HG02840 (cell line): ENCODE measurements around the gene KLHL7.
A peak's percentile ranks its signal among the peaks of the same experiment; 100 is the strongest.
"Not testable (repeated sequence)": the region's sequence is repeated elsewhere in the genome, so short reads cannot be mapped to it uniquely, and the experiment has no call there.

Source experiments
- ATAC-seq: cut with Tn5 transposase; IDR thresholded peaks from one replicate; pipeline ENCODE4 v1.9.1; 2021; ENCODE audit warnings: mild to moderate bottlenecking, moderate library complexity, moderate number of reproducible peaks; ENCODE audit not compliant: unreplicated experiment, low FRiP score

Gene KLHL7

DNA sequence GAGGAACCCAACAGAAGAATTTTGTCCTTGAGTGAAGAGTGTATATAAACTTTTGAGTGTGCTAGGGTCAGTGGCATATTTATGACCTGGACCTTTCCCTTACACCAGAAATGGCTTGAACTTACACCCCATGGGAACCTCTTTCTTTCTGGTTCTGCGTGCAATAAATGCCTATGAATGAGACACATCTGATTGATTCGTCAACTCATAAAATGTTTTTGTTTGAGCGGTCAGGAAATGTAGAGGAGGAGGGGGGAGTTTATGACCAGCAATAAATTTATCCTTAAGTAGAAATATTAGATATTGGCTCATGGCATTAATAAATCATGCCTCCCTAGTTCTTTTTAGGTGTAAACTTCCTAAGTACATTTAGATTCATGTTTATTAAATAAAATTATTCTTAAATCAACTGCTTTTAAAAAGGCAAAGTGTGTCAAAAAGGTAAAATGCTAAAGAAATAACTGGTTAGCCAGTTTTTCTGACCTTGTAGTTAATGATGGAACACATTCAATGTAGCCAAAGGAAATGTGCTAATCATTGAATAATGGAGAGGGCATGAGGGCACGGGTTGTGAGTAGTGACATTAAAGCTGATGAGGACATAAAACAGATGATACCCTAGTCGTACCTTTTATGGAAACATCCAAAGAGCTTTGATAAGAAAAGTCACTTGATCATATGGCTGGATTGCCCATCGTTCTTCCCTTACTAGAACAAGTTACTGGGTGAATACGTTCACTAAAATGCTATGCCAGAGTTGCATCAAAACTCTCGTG is 62.7 kb downstream of the KLHL7 start:
- no peak for ATAC-seq

DNA sequence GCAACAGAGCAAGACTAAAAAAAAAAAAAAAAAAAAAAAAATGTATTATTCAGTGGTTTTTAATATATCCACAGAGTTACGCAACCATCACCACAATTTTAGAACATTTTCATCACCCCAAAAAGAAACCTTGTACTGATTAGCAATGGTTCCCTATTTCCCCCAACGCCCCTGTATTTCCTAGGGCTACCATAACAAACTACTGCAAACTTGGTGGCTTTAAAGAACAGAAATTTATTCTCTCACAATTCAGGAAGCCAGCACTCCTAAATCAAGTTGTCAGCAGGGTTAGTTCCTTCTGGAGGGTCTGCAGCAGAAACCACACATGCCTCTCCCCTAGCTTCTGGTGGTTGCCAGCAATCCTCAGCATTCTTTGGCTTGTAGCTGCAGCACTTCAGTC is 70.4 kb downstream of the KLHL7 start:
- no peak for ATAC-seq

DNA sequence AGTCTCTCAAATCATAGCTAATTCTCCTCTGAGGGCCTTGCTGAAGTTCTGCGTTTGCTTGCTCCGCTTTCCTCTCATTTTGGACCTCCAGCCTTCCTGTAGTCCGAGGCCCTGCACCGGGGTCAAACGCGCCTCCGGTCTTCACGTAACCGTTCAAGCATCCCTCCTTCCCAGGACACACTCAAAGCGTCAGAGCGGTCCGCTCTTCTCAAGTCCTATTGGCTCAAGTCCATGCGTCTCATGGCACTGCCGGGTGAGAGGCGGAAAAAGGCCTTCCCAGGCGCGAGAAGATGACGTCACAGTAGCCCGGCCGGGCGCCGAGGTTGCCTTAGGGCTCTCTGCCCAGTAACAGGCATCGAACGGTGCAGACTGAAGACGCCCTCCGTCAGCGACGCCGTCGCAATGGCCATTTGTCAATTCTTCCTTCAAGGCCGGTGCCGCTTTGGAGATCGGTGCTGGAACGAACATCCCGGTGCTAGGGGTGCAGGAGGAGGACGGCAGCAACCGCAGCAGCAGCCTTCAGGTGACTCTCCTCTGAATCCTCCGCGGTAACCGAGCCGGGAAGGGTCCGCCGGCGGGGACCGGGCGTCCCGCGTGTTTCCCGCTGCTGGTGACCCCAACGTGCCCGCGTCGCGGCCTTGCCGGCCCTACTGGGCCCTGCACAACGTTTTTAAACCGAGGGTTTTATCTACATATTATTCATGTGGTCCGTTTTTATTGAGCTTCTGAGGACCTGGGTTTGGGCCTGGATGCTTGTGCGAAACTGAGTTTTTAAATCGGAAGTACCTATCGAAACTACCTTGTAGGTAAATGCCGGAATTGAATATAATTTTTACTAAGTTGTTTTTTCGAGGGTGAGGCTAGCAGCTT is 76.3 kb downstream of the KLHL7 start, which contains the start of gene NUP42:
TSS of gene NUP42 (plus strand) at position 365 of the 870 bp plus-strand sequence. CDS start at position 403, 38 bp downstream.
- peak; percentile 97 for ATAC-seq

DNA sequence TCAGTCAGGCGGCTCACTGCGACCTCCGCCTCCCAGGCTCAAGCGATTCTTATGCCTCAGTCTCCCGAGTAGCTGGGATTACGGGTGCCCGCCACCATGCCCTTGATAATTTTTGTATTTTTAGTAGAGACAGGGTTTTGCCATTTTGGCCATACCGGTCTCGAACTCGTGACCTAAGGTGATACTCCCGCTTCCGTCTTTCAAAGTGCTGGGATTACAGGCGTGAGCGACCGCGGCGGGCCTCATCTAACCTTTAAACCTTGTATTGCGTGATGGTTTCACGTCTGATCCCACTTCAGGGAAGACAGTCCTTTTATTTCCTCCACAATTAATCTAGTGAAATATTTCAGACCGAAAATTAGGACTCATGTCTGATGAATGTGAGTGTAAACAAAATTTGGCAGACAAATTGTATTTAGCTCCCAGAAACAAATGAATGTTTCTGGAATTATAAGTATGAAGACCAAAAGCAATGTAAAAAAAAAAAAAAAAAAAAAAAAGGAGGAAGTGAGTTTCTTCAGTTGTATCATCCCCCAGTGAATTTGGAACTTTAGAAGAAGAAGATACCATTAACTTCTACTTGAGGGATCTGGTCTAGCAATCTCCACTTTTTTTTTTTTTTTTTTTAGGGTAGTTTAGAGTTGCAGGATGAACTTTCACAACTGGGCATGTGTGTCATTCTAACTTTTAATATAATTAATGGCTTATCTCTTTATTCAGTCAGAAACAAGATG is 77.9 kb downstream of the KLHL7 start:
- no peak for ATAC-seq

DNA sequence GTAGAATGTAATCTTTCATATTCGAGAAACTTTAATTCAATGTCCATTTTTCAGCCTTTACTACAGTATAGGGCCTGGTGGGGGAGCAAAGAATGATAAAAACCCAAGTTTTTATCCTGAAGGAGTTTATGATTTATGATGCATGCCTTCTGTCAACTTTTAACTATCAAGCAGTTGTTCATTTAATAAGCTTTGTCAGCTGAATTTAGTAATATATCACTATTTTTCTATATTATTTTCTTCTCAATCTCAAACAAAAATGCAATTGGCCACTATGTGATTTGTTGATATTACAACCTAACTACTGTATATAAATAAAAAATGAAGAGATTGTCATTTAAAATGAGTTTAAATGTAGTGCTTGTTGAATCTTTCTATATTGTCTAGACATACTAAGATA is 78.7 kb downstream of the KLHL7 start:
- ATAC-seq, result no peak

DNA sequence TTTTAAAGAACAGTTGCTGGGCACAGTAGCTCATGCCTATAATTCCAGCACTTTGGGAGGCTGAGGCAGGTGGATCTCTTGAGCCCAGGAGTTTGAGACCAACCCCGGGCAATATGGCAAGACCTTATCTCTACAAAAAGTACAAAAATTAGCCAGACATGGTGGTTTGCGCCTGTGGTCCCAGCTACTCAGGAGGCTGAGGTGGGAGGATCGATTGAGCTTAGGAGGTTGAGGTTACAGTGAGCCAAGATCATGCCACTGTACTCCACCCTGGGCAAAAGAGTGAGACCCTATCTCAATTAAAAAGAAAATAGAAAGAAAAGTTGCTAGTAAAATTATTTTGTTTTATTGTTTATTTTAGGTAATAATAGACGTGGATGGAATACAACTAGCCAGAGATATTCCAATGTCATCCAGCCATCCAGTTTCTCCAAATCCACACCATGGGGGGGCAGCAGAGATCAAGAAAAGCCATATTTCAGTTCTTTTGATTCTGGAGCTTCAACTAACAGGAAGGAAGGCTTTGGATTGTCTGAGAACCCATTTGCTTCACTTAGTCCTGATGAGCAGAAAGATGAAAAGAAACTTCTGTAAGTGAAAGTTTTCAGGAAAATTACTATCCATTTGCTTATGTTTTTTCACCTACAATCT is 79.2 kb downstream of the KLHL7 start:
- no peak for ATAC-seq

DNA sequence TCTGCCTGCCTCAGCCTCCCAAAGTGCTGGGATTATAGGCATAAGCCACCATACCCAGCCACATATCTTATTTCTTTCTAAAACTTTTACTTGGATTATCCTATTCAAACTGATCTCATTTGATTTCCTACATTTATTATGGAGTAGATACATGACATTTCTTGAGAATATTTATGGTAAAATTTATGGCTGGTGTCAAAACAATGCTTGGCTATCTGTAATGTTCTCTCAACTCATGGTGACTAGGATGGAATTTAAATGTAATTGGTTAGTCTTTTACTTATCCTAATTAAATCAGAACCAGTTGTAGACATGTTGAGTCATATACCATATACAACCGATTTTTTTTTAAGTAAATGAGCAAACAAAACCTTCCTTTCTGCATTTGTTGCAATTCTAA is 80.4 kb downstream of the KLHL7 start:
- no peak for ATAC-seq

DNA sequence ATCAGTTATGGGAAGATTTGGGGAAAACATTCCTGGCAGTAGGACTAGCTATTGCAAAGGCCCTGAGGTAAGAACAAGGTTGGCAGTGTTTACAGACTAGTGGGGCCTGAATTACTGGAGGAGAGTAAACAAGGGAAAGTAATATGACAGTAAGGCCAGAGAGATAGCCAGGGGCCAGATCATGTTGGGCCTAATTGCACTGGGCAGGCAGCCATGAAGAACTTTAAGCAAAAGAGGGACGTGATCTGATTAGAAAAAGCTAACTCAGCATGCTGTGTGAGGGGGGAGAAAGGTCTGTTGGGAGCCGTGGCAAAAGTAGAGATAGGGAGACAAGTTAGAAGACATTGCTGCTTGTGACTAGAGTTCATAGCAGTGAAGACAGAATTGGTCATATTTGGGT is 85.4 kb downstream of the KLHL7 start:
- no peak for ATAC-seq

DNA sequence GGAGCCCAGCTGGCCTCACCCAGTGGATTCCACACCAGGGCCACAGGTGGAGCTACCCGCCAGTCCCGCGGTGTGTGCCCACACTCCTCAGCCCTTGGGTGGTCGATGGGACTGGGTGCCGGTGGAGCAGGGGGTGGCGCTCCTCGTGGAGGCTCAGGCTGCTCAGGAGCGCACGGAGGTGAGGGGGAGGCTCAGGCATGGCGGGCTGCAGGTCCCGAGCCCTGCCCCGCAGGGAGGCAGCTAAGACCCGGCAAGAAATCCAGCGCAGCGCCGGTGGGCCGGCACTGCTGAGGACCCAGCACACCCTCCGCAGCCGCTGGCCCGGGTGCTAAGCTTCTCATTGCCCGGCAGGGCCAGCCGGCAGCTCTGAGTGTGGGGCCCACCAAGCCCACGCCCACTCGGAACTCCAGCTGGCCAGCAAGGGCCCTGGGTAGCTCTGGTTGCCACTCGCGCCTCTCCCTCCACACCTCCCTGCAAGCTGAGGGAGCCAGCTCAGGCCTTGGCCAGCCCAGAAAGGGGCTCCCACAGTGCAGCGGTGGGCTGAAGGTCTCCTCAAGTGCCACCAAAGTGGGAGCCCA is 88.2 kb downstream of the KLHL7 start:
- not testable (repeated sequence) for ATAC-seq

DNA sequence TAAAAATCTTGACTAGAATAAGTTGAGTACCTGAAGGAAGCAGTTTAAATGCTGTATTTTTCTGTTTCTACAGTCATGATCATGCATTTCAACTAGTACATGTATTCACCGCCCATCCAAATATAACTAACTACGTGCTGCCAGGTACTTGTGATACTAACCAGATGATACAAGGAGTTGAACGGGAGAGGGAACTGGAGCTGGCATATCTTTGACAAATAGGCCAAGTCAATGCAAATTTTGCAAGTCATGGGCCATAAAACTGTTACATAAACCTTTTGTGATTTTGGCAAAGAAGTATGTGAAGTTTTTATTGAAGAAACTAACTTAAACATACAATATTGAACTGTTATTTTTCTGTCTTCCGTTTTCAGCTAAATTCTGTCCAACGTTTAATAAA is 90.7 kb downstream of the KLHL7 start:
- no peak for ATAC-seq

DNA sequence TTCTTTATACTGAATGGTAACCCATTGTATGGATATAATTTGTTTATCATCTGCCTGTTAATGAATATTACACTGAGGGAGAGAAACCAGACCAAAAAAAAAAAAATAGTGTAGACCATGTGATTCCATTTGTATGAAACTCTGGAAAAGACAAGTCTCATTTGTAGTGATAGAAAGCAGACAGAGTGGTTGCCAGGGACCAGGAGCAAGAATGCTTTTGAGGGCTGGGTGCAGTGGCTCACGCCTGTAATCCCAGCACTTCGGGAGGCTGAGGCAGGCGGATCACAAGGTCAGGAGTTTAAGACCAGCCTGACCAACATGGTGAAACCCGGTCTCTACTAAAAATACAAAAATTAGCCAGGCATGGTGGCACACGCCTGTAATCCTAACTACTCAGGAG is 92.2 kb downstream of the KLHL7 start:
- ATAC-seq, result not testable (repeated sequence)

DNA sequence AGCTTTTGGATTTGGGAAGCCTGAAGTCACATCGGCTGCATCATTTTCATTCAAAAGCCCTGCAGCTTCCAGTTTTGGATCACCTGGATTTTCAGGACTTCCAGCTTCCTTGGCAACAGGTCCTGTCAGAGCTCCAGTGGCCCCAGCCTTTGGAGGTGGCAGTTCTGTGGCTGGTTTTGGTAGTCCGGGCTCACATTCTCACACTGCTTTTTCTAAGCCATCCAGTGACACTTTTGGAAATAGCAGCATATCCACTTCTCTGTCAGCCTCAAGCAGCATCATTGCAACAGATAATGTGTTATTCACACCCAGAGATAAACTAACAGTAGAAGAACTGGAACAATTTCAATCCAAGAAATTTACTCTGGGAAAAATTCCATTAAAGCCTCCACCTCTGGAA is 94.7 kb downstream of the KLHL7 start:
- no peak for ATAC-seq

DNA sequence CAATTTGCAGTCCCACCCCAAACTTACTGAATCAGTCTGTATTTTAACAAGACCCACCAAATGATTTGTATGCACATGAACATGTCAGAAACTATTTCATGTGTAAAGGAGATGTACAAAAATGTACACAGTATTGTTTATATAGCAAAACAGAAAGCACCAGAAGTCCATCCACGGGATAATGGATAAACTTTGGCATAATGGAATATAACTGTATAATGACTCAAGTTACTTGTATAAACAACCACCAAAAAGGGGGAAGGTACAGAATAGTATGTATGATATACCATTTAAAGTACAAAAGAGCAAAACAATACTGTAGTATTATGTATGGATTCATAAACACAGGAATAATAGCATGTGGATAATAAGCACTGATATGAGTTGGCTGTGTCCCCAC is 98.7 kb downstream of the KLHL7 start:
- ATAC-seq, result no peak

DNA sequence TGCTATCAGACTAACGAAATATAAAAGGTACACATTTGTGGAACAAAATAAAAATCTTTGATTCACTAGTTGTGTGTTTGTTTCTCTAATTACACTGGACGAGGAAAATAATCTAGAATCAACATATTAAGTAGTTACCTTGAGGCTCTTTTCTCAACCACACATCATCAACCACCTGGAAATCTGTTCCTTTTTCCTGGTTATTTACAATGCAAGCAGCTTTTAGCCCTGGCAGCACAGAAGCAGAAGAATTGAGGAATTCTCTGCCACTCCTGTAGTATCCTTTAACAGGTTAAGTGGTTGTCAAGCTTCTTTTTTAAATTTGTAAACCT is 100.0 kb downstream of the KLHL7 start:
- ATAC-seq, result no peak

DNA sequence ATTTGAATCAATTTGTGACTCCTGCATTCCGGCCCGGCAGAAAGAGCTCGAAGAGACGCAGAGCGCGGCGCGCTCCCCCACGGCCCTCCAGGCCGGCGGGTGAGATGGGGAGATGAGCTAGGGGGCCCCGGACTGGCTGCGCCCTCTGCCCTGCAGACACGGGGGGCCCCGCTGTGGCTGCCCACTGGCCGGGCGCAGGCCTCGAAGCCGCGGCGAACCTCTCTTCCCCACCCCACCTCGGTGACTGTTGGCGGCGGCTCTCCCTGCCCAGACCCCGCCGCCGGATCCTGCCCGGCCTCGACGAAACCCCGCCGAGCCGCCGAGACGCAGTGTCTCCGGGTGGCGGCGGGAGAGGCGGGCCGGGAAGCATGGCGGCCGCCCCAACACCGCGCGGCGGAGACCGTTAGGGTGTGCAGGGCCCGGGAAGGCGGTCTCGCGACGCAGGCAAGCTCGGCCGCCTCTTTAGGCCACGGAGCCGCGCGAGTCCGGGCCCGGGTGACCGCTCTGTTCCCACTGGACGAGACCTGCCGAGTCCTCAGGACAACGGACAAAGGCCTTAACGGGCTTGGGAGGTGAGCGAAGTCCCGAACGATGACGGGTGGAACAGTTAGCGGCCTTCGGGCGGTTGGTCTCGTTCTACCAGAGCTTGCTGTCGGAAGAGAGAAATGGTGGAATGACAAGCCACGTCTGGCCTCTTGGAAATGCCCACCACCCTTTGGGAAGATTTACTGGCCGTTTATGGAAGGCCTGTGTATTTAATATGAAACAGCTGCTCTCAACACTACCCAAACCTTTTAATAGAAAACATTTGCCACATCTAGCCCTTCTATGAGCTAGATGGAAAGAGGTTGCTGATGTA is 100.6 kb downstream of the KLHL7 start:
- no peak for ATAC-seq

DNA sequence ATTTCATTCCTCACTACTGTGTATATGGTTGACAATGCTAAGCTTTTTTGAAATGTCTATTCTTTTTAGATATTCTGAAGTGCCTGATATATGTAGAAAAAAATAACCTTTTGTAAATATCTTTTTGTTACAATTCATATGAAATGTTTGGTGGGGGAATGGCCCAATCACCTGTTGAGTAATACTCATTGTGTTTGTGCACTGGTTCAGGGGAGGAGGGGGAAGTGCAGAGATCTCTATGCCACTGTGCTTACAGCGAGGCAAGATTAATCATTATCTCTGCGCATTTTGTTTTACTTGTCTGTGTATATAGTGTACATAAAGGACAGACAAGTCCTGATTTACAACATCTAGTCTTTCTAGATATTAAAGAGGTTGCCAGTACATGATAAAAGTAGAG is 101.4 kb downstream of the KLHL7 start:
- ATAC-seq, result no peak

DNA sequence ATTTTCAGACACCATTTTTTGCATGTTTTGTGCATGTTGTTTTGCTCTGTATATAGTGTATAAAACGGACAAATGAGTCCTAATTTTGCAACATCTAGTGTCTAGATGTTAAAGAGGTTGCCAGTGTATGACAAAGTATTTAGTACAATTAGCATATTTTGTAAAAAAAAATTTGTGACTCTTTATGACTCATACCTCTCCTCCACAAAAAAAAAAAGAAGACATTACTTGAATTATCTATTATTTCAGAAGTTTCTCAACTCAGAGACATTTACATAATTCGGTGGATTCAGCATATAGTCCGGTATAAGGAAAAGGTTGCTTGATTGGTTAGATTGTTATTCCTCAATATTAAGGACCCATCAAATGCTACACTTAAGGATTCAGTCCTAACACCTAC is 102.3 kb downstream of the KLHL7 start:
- no peak for ATAC-seq

DNA sequence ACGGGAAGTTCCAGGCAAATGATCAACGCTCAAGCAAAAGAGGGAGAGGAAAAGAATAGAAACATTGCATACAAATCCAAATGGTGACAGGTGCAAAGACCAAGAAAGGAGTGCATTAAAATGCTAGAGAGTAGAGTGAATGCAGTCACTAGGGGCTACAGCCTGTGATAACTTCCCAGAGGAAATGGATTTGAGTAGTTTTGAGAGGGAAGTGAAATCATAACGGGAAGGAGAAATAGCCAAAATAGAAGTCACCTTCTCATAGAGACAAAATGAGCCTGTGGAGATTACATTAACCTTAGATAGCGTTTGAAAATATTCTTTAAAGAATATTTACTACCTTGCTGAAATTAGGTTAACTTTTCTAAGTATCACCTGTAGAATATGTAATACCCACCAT is 102.7 kb downstream of the KLHL7 start:
- ATAC-seq, result no peak

DNA sequence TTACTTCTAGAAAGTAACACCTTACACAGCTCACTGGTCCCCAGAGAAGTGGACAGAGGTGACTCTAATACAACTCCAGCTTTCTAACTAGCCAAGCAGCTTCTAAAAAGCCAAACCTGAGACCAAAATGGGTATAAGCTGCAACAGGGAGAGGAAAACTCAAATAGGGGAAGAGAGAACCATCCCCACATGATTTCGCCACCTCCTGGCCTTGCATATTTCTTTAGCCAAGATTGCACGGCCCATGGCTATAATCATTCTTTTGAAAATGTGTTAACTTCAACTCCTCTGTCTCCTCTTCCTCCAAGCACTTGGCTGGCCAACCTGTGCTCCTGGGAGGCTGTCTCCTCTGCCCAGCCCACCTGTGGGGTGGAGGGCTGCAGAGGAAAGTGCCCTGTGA is 104.9 kb downstream of the KLHL7 start:
- ATAC-seq, result no peak
